ENCODE data around the gene COPS4.

The COPS4 gene

DNA sequence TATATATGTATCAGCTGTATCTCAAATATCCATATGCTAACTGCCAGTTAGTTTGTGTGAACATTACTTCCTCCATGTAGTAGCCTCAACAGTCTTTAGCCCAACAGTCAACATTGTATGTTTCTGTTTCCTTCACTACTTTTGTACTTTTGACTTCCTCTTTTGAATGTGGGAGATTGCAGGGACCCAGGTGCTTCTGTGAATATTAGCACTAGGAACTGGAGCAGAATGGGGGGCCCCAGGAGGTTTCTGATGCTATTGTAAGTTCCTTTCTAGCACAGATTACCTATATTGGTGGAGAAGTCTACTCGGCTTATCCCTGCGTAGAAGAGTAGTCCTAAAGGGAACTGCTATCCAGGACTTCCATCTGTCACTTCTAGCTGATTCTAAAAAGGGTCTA is 77.2 kb downstream of the COPS4 start:
- no peak overlapping the region for H3K27ac ChIP-seq (ENCODE audit: low read depth, low read length)
- H3K27me3 ChIP-seq (ENCODE audit: control insufficient read depth, insufficient read depth, low read length), result peaks cover 10% of the 10 kb centered on the region
- peaks cover 22% of the 10 kb centered on the region for H3K4me1 ChIP-seq (ENCODE audit: control insufficient read depth, insufficient read depth, low read length)
- H3K9ac ChIP-seq (ENCODE audit: low read depth, low read length), result no peak overlapping the region
- H3K9me3 ChIP-seq (ENCODE audit: control insufficient read depth, insufficient read depth, low read length), result no peaks in the 10 kb centered on the region
- no peaks in the 10 kb centered on the region for H3K36me3 ChIP-seq (ENCODE audit: control insufficient read depth, insufficient read depth, low read length)
- no peak overlapping the region for H3K4me3 ChIP-seq (ENCODE audit: low read depth, low read length)

GRCh38 chr4:83112678-83113428 is 77.9 kb downstream of the COPS4 start:
- Histone ChIP-seq H3K27me3 (ENCODE audit: control insufficient read depth, insufficient read depth, low read length) (peaks cover 10% of the 10 kb centered on the region), H3K9me3 (ENCODE audit: control insufficient read depth, insufficient read depth, low read length) (no peaks in the 10 kb centered on the region), H3K9ac (ENCODE audit: low read depth, low read length) (no peak overlapping the region), H3K4me1 (ENCODE audit: control insufficient read depth, insufficient read depth, low read length) (peaks cover 22% of the 10 kb centered on the region), H3K4me3 (ENCODE audit: low read depth, low read length) (no peak overlapping the region), H3K27ac (ENCODE audit: low read depth, low read length) (no peak overlapping the region), H3K36me3 (ENCODE audit: control insufficient read depth, insufficient read depth, low read length) (no peaks in the 10 kb centered on the region)

- Histone ChIP-seq H3K36me3 (ENCODE audit: control insufficient read depth, insufficient read depth, low read length) (no peaks in the 10 kb centered on the region), H3K9me3 (ENCODE audit: control insufficient read depth, insufficient read depth, low read length) (no peaks in the 10 kb centered on the region), H3K9ac (ENCODE audit: low read depth, low read length) (no peak overlapping the region), H3K27ac (ENCODE audit: low read depth, low read length) (no peak overlapping the region), H3K4me3 (ENCODE audit: low read depth, low read length) (no peak overlapping the region), H3K27me3 (ENCODE audit: control insufficient read depth, insufficient read depth, low read length) (peaks cover 10% of the 10 kb centered on the region), H3K4me1 (ENCODE audit: control insufficient read depth, insufficient read depth, low read length) (peaks cover 22% of the 10 kb centered on the region)
These were observed 78.4 kb downstream of the COPS4 start for GRCh38 chr4:83113429-83113786.

DNA sequence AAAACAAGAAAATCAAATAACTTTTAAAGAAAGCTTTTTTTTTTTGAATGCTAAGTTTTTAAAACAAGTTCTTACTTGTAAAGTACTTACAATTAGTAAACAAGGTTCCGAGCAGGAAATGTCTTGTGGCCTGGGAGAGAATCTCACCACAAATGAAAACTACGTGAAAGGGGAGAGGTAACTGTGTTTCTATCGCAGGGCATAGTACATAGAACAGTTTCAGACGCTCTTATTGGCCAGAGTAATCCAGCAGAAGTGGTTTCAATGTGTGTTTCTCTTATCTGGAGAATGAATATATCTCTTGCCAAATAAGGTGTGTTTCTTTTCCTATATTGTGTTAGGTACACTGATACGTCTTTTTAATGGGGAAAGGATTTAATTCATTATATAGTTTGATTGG is 79.6 kb downstream of the COPS4 start, which contains the start of gene PLAC8:
Gene PLAC8 (minus strand): TSS at position 154 of the 400 bp plus-strand sequence. CDS start 6,808 bp downstream, outside the sequence.
- no peaks in the 10 kb centered on the region for H3K9me3 ChIP-seq (ENCODE audit: control insufficient read depth, insufficient read depth, low read length)
- no peaks in the 10 kb centered on the region for H3K36me3 ChIP-seq (ENCODE audit: control insufficient read depth, insufficient read depth, low read length)
- H3K4me1 ChIP-seq (ENCODE audit: control insufficient read depth, insufficient read depth, low read length), result peaks cover 19% of the 10 kb centered on the region
- peak within 1 kb of the TSS; percentile 66 for H3K27ac ChIP-seq (ENCODE audit: low read depth, low read length)
- H3K4me3 ChIP-seq (ENCODE audit: low read depth, low read length), result 0 out of 2 replicates have a peak within 1 kb of the TSS, but pooled peaks have one; percentile 6
- no peaks in the 10 kb centered on the region for H3K27me3 ChIP-seq (ENCODE audit: control insufficient read depth, insufficient read depth, low read length)
- no peak within 1 kb of the TSS for H3K9ac ChIP-seq (ENCODE audit: low read depth, low read length)

GRCh38 chr4:83115000-83115399 is 80.0 kb downstream of the COPS4 start:
- Histone ChIP-seq H3K27ac (ENCODE audit: low read depth, low read length) (peak overlapping the region; percentile 66), H3K9me3 (ENCODE audit: control insufficient read depth, insufficient read depth, low read length) (no peaks in the 10 kb centered on the region), H3K9ac (ENCODE audit: low read depth, low read length) (no peak overlapping the region), H3K4me3 (ENCODE audit: low read depth, low read length) (no peak overlapping the region), H3K4me1 (ENCODE audit: control insufficient read depth, insufficient read depth, low read length) (peaks cover 19% of the 10 kb centered on the region), H3K36me3 (ENCODE audit: control insufficient read depth, insufficient read depth, low read length) (no peaks in the 10 kb centered on the region), H3K27me3 (ENCODE audit: control insufficient read depth, insufficient read depth, low read length) (no peaks in the 10 kb centered on the region)

- H3K36me3 ChIP-seq (ENCODE audit: control insufficient read depth, insufficient read depth, low read length), result no peaks in the 10 kb centered on the region
- H3K4me1 ChIP-seq (ENCODE audit: control insufficient read depth, insufficient read depth, low read length), result peaks cover 16% of the 10 kb centered on the region
- no peak overlapping the region for H3K9ac ChIP-seq (ENCODE audit: low read depth, low read length)
- H3K9me3 ChIP-seq (ENCODE audit: control insufficient read depth, insufficient read depth, low read length), result no peaks in the 10 kb centered on the region
- H3K27me3 ChIP-seq (ENCODE audit: control insufficient read depth, insufficient read depth, low read length), result no peaks in the 10 kb centered on the region
- peak overlapping the region; percentile 66 for H3K27ac ChIP-seq (ENCODE audit: low read depth, low read length)
- H3K4me3 ChIP-seq (ENCODE audit: low read depth, low read length), result 0 out of 2 replicates have a peak overlapping the region, but pooled peaks have one; percentile 6
These were observed 80.8 kb downstream of the COPS4 start for GRCh38 chr4:83115656-83116285.

GRCh38 chr4:83118869-83119268 is 83.9 kb downstream of the COPS4 start:
- Histone ChIP-seq H3K9ac (ENCODE audit: low read depth, low read length) (no peak overlapping the region), H3K36me3 (ENCODE audit: control insufficient read depth, insufficient read depth, low read length) (no peaks in the 10 kb centered on the region), H3K4me3 (ENCODE audit: low read depth, low read length) (no peak overlapping the region), H3K27me3 (ENCODE audit: control insufficient read depth, insufficient read depth, low read length) (no peaks in the 10 kb centered on the region), H3K4me1 (ENCODE audit: control insufficient read depth, insufficient read depth, low read length) (peaks cover 16% of the 10 kb centered on the region), H3K9me3 (ENCODE audit: control insufficient read depth, insufficient read depth, low read length) (0 out of 2 replicates have a peak, but pooled peaks cover 6% of the 10 kb centered on the region), H3K27ac (ENCODE audit: low read depth, low read length) (no peak overlapping the region)

GRCh38 chr4:83121246-83121645 is 86.3 kb downstream of the COPS4 start:
- H3K4me3 ChIP-seq (ENCODE audit: low read depth, low read length), result no peak overlapping the region
- H3K27ac ChIP-seq (ENCODE audit: low read depth, low read length), result no peak overlapping the region

DNA sequence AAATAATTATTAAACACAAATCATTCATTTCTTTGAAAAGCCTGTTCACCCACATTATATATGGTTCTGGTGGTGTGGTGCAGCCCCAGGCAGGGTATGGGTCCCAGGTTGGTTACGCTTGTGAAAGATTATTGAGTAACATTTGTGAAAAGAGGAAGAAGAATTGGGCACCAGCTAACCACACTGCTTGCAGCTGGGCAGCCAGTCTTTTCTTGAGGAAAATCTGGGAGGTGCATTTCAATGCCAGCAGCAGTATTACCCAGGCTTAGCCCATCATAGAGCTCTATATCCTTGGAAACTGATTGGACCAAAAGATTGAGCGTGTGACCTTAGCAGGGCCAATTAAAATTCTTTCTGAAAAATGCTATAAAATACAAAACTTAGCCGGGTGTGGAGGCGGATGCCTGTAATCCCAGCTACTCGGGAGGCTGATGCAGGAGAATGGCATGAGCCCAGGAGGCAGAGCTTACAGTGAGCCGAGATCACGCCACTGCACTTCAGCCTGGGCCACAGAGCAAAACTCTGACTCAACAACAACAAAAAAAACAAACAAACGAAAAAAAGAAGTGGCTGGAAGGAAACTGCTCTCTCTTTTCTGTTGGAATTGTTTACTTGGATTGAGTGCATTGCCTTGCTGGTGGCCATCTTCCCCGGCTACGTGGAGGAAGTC is 89.3 kb downstream of the COPS4 start:
- Histone ChIP-seq H3K36me3 (ENCODE audit: control insufficient read depth, insufficient read depth, low read length) (no peaks in the 10 kb centered on the region), H3K4me1 (ENCODE audit: control insufficient read depth, insufficient read depth, low read length) (no peaks in the 10 kb centered on the region), H3K4me3 (ENCODE audit: low read depth, low read length) (no peak overlapping the region), H3K9me3 (ENCODE audit: control insufficient read depth, insufficient read depth, low read length) (peaks cover 10% of the 10 kb centered on the region; the same call in 1 of the 2 replicates), H3K9ac (ENCODE audit: low read depth, low read length) (no peak overlapping the region), H3K27me3 (ENCODE audit: control insufficient read depth, insufficient read depth, low read length) (no peaks in the 10 kb centered on the region), H3K27ac (ENCODE audit: low read depth, low read length) (no peak overlapping the region)

More at GRCh38 chr4:83121246-83121645, 86.3 kb downstream of the COPS4 start:
- Histone ChIP-seq H3K9ac (ENCODE audit: low read depth, low read length) (no peak overlapping the region), H3K27me3 (ENCODE audit: control insufficient read depth, insufficient read depth, low read length) (no peaks in the 10 kb centered on the region), H3K4me1 (ENCODE audit: control insufficient read depth, insufficient read depth, low read length) (0 out of 2 replicates have a peak, but pooled peaks cover under 1% of the 10 kb centered on the region), H3K9me3 (ENCODE audit: control insufficient read depth, insufficient read depth, low read length) (0 out of 2 replicates have a peak, but pooled peaks cover 6% of the 10 kb centered on the region), H3K36me3 (ENCODE audit: control insufficient read depth, insufficient read depth, low read length) (no peaks in the 10 kb centered on the region)

All from HUES48 (cell line).